Neuron (in vitro differentiated cells): ENCODE data around the gene SLC6A3.
A peak's percentile ranks its signal among the peaks of the same experiment; 100 is the strongest.

Experiments used
- H2AFZ ChIP-seq: one replicate; pipeline ENCODE4 v1.6.1; 2013; ENCODE audit warnings: low read depth, mild to moderate bottlenecking, inconsistent platforms, low read length, moderate library complexity
- H3K27me3 ChIP-seq: one replicate; pipeline ENCODE4 v1.6.1; 2013; ENCODE audit warnings: low read length; ENCODE audit not compliant: insufficient read depth
- H3K36me3 ChIP-seq: one replicate; pipeline ENCODE4 v1.6.1; 2013; ENCODE audit warnings: low read length; ENCODE audit not compliant: insufficient read depth
- H3K4me1 ChIP-seq: one replicate; pipeline ENCODE4 v1.6.1; 2013; ENCODE audit warnings: low read length; ENCODE audit not compliant: insufficient read depth
- H3K4me3 ChIP-seq: 2 replicates; pipeline ENCODE4 v1.5.1; 2013; ENCODE audit warnings: mild to moderate bottlenecking, low read length, moderate library complexity
- H3K9me3 ChIP-seq: one replicate; pipeline ENCODE4 v1.6.1; 2013; ENCODE audit warnings: low read length

Gene SLC6A3

DNA sequence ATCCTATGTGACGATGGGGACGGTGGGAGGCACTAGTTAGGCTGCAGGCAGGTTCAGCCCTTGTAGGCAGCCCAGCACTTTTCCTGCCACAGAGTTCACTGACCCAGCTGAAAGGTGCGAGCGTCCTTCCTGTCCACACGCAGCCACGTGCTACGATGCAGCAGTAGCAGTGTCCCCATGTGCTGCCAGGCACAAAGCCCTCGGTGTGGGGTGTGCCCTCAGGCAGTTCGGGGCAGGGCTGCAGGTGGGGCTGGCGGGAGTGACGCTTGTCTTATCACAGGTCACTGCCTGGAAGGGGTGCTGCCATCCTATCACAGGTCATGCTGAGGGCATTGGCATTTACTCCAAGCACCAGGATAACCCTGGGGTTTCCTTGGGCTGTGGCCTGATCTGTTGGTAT, 53.5 kb downstream of the SLC6A3 start:
- Histone ChIP-seq H3K27me3 (peaks cover 46% of the 10 kb centered on the region), H3K4me1 (peaks cover under 1% of the 10 kb centered on the region)

GRCh38 chr5:1390861-1391600, 54.2 kb downstream of the SLC6A3 start:
- peaks cover 6% of the 10 kb centered on the region for H3K4me1 ChIP-seq
- H3K9me3 ChIP-seq = no peaks in the 10 kb centered on the region
- no peak overlapping the region for H2AFZ ChIP-seq
- H3K36me3 ChIP-seq = no peaks in the 10 kb centered on the region
- no peak overlapping the region for H3K4me3 ChIP-seq
- peaks cover 49% of the 10 kb centered on the region for H3K27me3 ChIP-seq

More for the DNA sequence above, 53.5 kb downstream of the SLC6A3 start:
- H3K36me3 ChIP-seq = no peaks in the 10 kb centered on the region
- no peak overlapping the region for H3K4me3 ChIP-seq
- no peaks in the 10 kb centered on the region for H3K9me3 ChIP-seq
- no peak overlapping the region for H2AFZ ChIP-seq

GRCh38 chr5:1390333-1390732, 54.9 kb downstream of the SLC6A3 start:
- no peaks in the 10 kb centered on the region for H3K36me3 ChIP-seq
- H3K27me3 ChIP-seq = peaks cover 49% of the 10 kb centered on the region
- H2AFZ ChIP-seq = no peak overlapping the region
- peaks cover 9% of the 10 kb centered on the region for H3K4me1 ChIP-seq
- no peaks in the 10 kb centered on the region for H3K9me3 ChIP-seq
- no peak overlapping the region for H3K4me3 ChIP-seq

DNA sequence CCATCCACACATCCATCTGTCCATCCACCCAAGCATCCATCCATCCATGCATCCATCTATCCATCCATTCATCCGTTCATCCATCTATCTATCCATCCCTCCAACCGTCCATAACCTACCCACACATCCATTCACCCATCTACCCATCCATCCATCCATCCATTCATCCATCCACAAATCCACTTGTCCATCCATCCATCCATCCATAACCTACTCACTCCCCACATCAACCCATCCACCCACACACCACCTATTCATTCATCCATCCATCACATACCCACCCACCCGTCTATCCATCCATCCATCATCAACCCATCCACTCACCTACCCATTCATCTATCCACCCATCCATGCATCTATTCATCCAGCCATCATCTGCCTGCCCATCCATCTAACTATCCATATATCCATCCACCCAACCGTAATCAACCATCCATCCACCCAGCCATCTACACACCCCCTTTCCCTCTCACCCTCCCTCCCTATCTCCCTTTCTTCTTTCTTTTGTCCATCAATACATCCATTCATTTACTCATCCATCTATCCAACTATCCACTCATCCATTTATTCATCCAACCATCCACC, 56.8 kb downstream of the SLC6A3 start:
- Histone ChIP-seq H3K36me3 (no peaks in the 10 kb centered on the region), H3K4me3 (no peak overlapping the region), H3K27me3 (peaks cover 50% of the 10 kb centered on the region), H3K9me3 (no peaks in the 10 kb centered on the region), H2AFZ (no peak overlapping the region), H3K4me1 (peaks cover 10% of the 10 kb centered on the region)

DNA sequence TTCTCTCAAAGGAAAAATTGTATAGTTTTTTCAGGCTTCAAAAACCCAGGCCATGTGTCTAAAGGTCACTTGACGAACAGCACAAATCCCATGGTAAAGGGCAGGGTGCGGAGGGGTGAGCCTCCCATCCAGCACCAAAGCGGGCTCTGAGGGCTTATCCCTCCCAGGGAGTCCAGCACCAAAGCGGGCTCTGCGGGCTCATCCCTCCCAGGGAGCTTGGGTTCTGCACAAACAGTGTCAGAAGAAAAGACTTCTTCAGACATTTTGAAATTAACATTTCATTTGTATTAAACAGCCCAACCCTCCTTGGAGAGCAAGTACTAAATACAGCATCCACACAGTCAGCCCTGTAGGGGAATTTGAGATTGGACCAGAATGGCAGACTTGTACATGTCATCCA, 57.4 kb downstream of the SLC6A3 start:
- Histone ChIP-seq H3K27me3 (peaks cover 51% of the 10 kb centered on the region), H3K9me3 (no peaks in the 10 kb centered on the region), H3K4me3 (no peak overlapping the region), H2AFZ (no peak overlapping the region), H3K4me1 (peaks cover 10% of the 10 kb centered on the region), H3K36me3 (no peaks in the 10 kb centered on the region)

- H2AFZ ChIP-seq = no peak overlapping the region
- no peaks in the 10 kb centered on the region for H3K9me3 ChIP-seq
- H3K4me1 ChIP-seq = peaks cover 10% of the 10 kb centered on the region
- no peaks in the 10 kb centered on the region for H3K36me3 ChIP-seq
- H3K4me3 ChIP-seq = no peak overlapping the region
- H3K27me3 ChIP-seq = peaks cover 47% of the 10 kb centered on the region
Observed at GRCh38 chr5:1387059-1387755, 58.0 kb downstream of the SLC6A3 start.

DNA sequence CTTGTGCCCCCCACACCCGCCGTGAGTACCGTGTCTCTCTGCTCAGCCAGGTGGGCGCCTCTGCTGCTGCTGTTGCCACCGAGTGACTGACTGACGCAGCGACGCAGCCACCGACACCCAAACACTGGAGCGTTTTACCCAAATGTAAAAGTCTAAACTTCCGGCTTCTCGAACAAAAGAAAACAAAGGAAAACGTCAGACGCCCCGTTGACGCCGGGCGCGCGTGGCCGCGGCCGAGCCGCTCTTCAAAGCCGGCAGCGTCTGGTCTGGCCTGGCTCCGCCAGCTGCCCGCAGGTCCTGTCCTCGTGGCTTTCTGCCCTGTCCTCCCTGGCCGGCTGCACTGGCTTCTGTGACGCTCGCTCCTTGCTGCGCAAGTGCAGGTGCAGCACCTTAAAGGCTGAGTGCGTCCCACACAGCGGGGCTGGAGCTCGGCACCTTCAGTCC, 58.9 kb downstream of the SLC6A3 start:
- Histone ChIP-seq H3K4me3 (peak overlapping the region; percentile 53), H3K9me3 (no peaks in the 10 kb centered on the region), H3K4me1 (peaks cover 10% of the 10 kb centered on the region), H3K27me3 (peaks cover 42% of the 10 kb centered on the region), H2AFZ (peak overlapping the region; percentile 86), H3K36me3 (no peaks in the 10 kb centered on the region)

DNA sequence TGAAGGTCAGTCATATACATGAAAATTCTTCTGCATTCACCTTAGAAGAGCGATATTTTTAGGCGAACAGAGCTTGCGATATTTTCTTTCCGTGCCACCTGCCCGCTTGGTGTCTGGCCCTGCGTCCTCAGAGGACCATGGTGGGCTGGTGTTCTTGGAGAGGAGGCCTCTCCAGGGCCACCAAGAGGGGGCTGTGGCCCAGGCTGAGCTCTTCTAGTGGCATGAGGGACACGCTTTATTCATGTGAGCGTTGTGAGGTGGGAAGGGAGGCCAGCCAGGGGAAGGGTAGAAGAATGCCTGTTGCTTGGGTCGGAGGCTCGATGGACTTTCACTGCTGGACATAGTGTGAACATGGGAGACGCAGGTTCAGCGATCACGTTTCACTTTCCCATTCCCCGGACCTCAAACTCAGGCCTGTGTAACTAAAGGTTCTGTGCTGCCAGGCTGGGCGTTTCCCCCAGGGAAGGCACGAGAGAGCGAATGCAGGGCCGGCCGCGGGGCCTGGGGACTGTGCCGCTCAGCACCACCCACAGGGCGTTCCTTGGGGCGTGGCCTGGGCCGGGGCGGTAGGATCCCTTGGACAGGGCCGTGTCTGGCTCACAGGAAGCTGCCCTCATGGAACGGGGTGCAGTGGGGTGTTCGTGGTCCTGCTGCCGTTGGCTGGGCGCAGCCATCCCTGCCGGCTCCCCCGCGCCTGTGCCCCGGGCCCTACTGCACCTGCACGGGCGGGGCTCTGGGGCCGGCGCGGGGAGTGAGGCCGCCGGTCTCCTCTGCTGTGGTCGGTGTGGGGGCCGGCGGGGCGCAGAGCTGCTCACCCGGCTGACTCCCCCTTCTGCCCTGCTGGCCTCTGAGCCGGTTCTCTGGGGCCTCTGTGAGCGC, 59.6 kb downstream of the SLC6A3 start:
- H3K4me3 ChIP-seq = peak overlapping the region; percentile 53
- H3K9me3 ChIP-seq = no peaks in the 10 kb centered on the region
- peaks cover 47% of the 10 kb centered on the region for H3K27me3 ChIP-seq
- no peaks in the 10 kb centered on the region for H3K36me3 ChIP-seq
- peak overlapping the region; percentile 86 for H2AFZ ChIP-seq
- H3K4me1 ChIP-seq = peaks cover 10% of the 10 kb centered on the region

DNA sequence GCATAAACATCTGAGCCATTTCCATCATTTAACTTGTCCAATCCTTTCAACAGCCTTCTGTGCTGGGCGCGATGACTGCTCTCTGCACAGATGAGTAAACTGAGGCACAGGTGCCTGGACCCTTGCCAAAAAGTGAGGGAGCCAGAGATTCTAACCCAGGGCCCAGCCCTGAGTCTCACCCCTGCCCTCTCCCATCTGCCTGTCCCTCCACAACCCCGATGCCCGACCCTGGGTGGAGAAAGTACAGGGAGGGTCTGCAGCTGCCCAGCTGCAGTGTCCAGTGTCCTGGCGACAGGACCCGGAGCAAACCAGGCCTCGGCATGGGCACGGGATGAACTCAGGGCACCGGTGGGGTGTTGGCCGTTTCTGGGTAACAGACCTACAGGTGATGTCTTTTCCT, 60.7 kb downstream of the SLC6A3 start:
- H2AFZ ChIP-seq = no peak overlapping the region
- peaks cover 44% of the 10 kb centered on the region for H3K27me3 ChIP-seq
- H3K4me1 ChIP-seq = peaks cover 10% of the 10 kb centered on the region
- H3K9me3 ChIP-seq = no peaks in the 10 kb centered on the region
- H3K36me3 ChIP-seq = no peaks in the 10 kb centered on the region
- no peak overlapping the region for H3K4me3 ChIP-seq

DNA sequence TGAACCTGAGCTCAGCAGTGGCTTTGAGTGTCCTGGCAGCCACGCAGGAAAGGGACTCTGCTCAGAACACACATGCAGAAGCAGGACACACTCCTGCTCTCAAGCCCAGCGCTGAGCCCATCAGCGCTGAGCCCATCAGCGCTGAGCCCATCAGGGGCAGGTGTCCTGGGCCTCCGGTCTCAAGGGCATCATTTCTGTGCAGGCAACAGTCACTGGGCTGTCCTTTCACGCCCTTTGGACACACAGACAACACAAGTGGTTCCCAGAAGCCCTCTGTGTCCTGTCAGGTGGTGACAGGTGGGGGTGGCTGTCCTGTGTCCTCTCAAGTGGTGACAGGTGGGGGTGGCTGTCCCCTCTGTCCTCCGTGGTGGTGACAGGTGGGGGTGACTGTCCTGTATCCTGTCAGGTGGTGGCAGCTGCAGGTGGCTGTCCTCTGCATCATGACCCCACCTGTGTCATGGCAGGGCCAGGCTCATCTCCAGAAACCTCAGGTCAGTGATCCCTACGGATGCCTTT, 61.3 kb downstream of the SLC6A3 start:
- Histone ChIP-seq H3K9me3 (peaks cover 5% of the 10 kb centered on the region), H2AFZ (no peak overlapping the region), H3K4me3 (no peak overlapping the region), H3K4me1 (peaks cover 10% of the 10 kb centered on the region), H3K27me3 (peaks cover 38% of the 10 kb centered on the region), H3K36me3 (no peaks in the 10 kb centered on the region)

DNA sequence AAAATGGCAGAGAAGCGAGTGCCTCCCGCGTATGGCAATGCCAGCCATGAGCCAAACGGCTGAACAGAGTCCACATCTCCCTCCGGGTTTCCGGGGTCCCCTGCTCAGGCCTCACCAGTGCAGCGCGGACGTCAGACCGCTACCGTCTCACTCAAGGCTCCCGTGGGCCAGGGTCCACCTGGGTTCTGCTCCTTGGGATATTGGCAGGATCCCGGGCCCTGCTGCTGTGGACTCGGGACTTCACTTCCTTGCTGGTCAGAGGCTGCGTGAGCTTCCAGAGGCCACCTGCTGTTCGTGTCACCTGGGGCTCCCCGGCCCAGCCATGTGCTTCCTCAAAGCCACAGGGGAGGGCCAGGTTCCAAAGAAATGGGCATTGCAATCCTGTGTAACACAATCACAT, 61.9 kb downstream of the SLC6A3 start:
- no peaks in the 10 kb centered on the region for H3K36me3 ChIP-seq
- H3K4me1 ChIP-seq = peaks cover 10% of the 10 kb centered on the region
- no peak overlapping the region for H3K4me3 ChIP-seq
- H2AFZ ChIP-seq = no peak overlapping the region
- H3K9me3 ChIP-seq = peaks cover 6% of the 10 kb centered on the region
- H3K27me3 ChIP-seq = peaks cover 36% of the 10 kb centered on the region

DNA sequence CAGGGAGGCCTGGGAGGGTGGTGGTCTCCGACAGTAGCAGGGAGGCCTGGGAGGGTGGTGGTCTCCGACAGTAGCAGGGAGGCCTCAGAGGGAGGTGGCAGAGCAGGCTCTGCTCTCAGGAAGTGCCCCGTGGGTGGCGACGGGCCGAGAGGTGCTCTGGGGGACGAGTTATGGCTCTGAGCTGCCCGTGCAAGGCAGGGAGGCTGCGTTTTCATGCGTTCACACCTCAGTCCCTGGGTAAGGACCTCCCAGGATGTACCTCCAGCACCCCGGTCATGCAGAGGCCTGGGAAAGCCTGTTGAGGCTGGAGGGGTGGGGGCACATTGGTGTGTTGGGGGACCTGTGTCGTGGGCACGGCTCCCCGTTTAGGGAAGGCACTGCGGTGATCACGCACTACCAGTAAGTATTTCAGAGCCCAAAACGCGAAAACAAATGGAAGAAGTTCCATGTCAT, 63.0 kb downstream of the SLC6A3 start:
- no peak overlapping the region for H3K4me3 ChIP-seq
- peaks cover 10% of the 10 kb centered on the region for H3K4me1 ChIP-seq
- H3K36me3 ChIP-seq = no peaks in the 10 kb centered on the region
- no peak overlapping the region for H2AFZ ChIP-seq
- H3K9me3 ChIP-seq = peaks cover 6% of the 10 kb centered on the region
- peaks cover 35% of the 10 kb centered on the region for H3K27me3 ChIP-seq
